ENCODE results near the gene ATG4D. TPM values are rescaled to one million over a fixed set of nuclear protein-coding genes. Genes with fewer than 3 reads are reported as not detected.
"Not testable (repeated sequence)": the region's sequence is repeated elsewhere in the genome, so short reads cannot be mapped to it uniquely, and the experiment has no call there.

Gene ATG4D
- total and polyA plus RNA-seq, 2 of the 4 experiments (the other 2 are of a cell fraction) = 8.2 to 21.8 TPM

GRCh38 chr19:10525636-10526035, 18.1 kb upstream of the ATG4D start:
- H3K27ac ChIP-seq (ENCODE audit: insufficient read depth, low read length) = no peak overlapping the region
- H3K36me3 ChIP-seq (ENCODE audit: control insufficient read depth, insufficient read depth, low read length) = no peaks in the 10 kb centered on the region
- no peak overlapping the region for H3K9ac ChIP-seq (ENCODE audit: low read depth, low read length)
- H3K56ac ChIP-seq (ENCODE audit: extremely low read depth, insufficient read depth, low read length) = no peak overlapping the region
- no peak overlapping the region for H4K8ac ChIP-seq (ENCODE audit: low read depth in 2 of 2, low read length in 2 of 2)
- H3K23ac ChIP-seq (ENCODE audit: low read depth, low read length) = no peak overlapping the region
- ATAC-seq (ENCODE audit: low read depth) = no peak
- in situ Hi-C loops (cut with MboI; ENCODE audit: low sequenced_read_pairs) (no loop called here), intact Hi-C loops (cut with micrococcal nuclease) (no loop called here), dilution Hi-C loops (cut with HindIII; ENCODE audit: low sequenced_read_pairs, unreplicated experiment) (no loop called here)
- no peaks in the 10 kb centered on the region for H4K20me1 ChIP-seq (ENCODE audit: insufficient read depth, low read length)
- no peak overlapping the region for H2BK5ac ChIP-seq (ENCODE audit: low read depth, low read length, poor library complexity, severe bottlenecking)
- H2BK15ac ChIP-seq (ENCODE audit: low read depth, low read length) = no peak overlapping the region
- H2AK9ac ChIP-seq (replicated peaks; ENCODE audit: low read depth, low read length, poor library complexity) = no peak overlapping the region
- H2AK5ac ChIP-seq (ENCODE audit: low read depth, low read length) = no peak overlapping the region
- no peaks in the 10 kb centered on the region for H3K9me1 ChIP-seq (ENCODE audit: insufficient read depth, low read length)
- H2AFZ ChIP-seq (replicated peaks; ENCODE audit: low read length, poor library complexity) = no peak overlapping the region
- TF ChIP-seq RFX5 (IDR thresholded peaks at IDR 0.05; ENCODE audit: low read depth, low read length) = no peak
- no peak for TF ChIP-seq BHLHE40 (IDR thresholded peaks at IDR 0.05; ENCODE audit: low read depth, low read length)
- TF ChIP-seq POLR2A (IDR thresholded peaks at IDR 0.05; ENCODE audit: low read depth, low read length) = no peak
- no peak for TF ChIP-seq NFE2L2 (IDR thresholded peaks at IDR 0.05; ENCODE audit: low read depth, low read length)
- TF ChIP-seq RAD21 (IDR thresholded peaks at IDR 0.05; ENCODE audit: low read length) = no peak
- TF ChIP-seq MAZ (IDR thresholded peaks at IDR 0.05; ENCODE audit: borderline replicate concordance, low read depth, low read length) = no peak
- H2BK20ac ChIP-seq (ENCODE audit: low read depth, low read length) = no peak overlapping the region
- no peak overlapping the region for H3K18ac ChIP-seq (ENCODE audit: low read depth, low read length)
- no peaks in the 10 kb centered on the region for H3K9me3 ChIP-seq (ENCODE audit: control insufficient read depth, insufficient read depth, low read length)
- H4K91ac ChIP-seq (ENCODE audit: insufficient read depth, low read depth, low read length) = no peak overlapping the region
- no peaks in the 10 kb centered on the region for H3K4me1 ChIP-seq (ENCODE audit: control insufficient read depth, insufficient read depth, low read length)
- H3K27me3 ChIP-seq (ENCODE audit: control insufficient read depth, insufficient read depth, low read length) = peaks cover 16% of the 10 kb centered on the region
- CTCF ChIA-PET = interaction anchor here (0.6 to 0.7 kb wide), 2 partner anchors 17 to 40 kb away, joined by 3 to 8 read pairs; partner anchors contain the start of gene KRI1
- no peaks in the 10 kb centered on the region for H3K79me1 ChIP-seq (ENCODE audit: low read depth in 1 of 2, low read length in 2 of 2)
- no TSS peak for BruUV-seq (replicated peaks)
- no peak overlapping the region for H4K5ac ChIP-seq (ENCODE audit: low read depth, low read length)
- H3K4me3 ChIP-seq (ENCODE audit: insufficient read depth, low read depth, low read length) = no peak overlapping the region
- WGBS, 2 experiments (ENCODE audit: extremely low coverage in 2 of 2, insufficient read length in 1 of 2) = no CpG with 5 or more reads among the region's 7 CpGs
- POLR2A ChIA-PET (ENCODE audit: unreplicated experiment) = interaction anchor here (0.6 kb wide), 1 partner anchor 24 kb away, joined by 3 read pairs; no protein-coding TSS in a partner anchor
- H3K4me2 ChIP-seq (ENCODE audit: low read depth, low read length) = no peak overlapping the region
- no peak for DNase-seq
- no peak overlapping the region for H3K4ac ChIP-seq (ENCODE audit: low read depth, low read length)
- H3K14ac ChIP-seq (replicated peaks; ENCODE audit: low read depth, low read length) = no peak overlapping the region
- no peak overlapping the region for H2BK120ac ChIP-seq (ENCODE audit: low read depth, low read length)

- H3K79me1 ChIP-seq (ENCODE audit: low read depth in 1 of 2, low read length in 2 of 2); H4K5ac ChIP-seq (ENCODE audit: low read depth, low read length); H3K9me1 ChIP-seq (ENCODE audit: insufficient read depth, low read length); dilution Hi-C loops (cut with HindIII; ENCODE audit: low sequenced_read_pairs, unreplicated experiment); H3K4me3 ChIP-seq (ENCODE audit: insufficient read depth, low read depth, low read length); H3K4me2 ChIP-seq (ENCODE audit: low read depth, low read length); H3K9ac ChIP-seq (ENCODE audit: low read depth, low read length); H3K4me1 ChIP-seq (ENCODE audit: control insufficient read depth, insufficient read depth, low read length); H3K14ac ChIP-seq (replicated peaks; ENCODE audit: low read depth, low read length); H3K23ac ChIP-seq (ENCODE audit: low read depth, low read length); H3K27ac ChIP-seq (ENCODE audit: insufficient read depth, low read length); in situ Hi-C loops (cut with MboI; ENCODE audit: low sequenced_read_pairs); BruUV-seq (replicated peaks); H3K9me3 ChIP-seq (ENCODE audit: control insufficient read depth, insufficient read depth, low read length); POLR2A ChIA-PET (ENCODE audit: unreplicated experiment); H2AK5ac ChIP-seq (ENCODE audit: low read depth, low read length); H3K18ac ChIP-seq (ENCODE audit: low read depth, low read length); ATAC-seq (ENCODE audit: low read depth); H4K91ac ChIP-seq (ENCODE audit: insufficient read depth, low read depth, low read length); H2BK20ac ChIP-seq (ENCODE audit: low read depth, low read length); H2AK9ac ChIP-seq (replicated peaks; ENCODE audit: low read depth, low read length, poor library complexity); H3K4ac ChIP-seq (ENCODE audit: low read depth, low read length); H2BK120ac ChIP-seq (ENCODE audit: low read depth, low read length); DNase-seq; H4K8ac ChIP-seq (ENCODE audit: low read depth in 2 of 2, low read length in 2 of 2); H3K36me3 ChIP-seq (ENCODE audit: control insufficient read depth, insufficient read depth, low read length); H2AFZ ChIP-seq (replicated peaks; ENCODE audit: low read length, poor library complexity); H4K20me1 ChIP-seq (ENCODE audit: insufficient read depth, low read length); intact Hi-C loops (cut with micrococcal nuclease); H3K56ac ChIP-seq (ENCODE audit: extremely low read depth, insufficient read depth, low read length); H2BK15ac ChIP-seq (ENCODE audit: low read depth, low read length); H2BK5ac ChIP-seq (ENCODE audit: low read depth, low read length, poor library complexity, severe bottlenecking): not testable (repeated sequence)
- 100% methylated on average over 2 of the region's 8 CpGs; no CpG with 5 or more reads in 1 of the 2 experiments for WGBS, 2 experiments (ENCODE audit: extremely low coverage in 2 of 2, insufficient read length in 1 of 2)
- H3K27me3 ChIP-seq (ENCODE audit: control insufficient read depth, insufficient read depth, low read length) = peaks cover 11% of the 10 kb centered on the region
- CTCF ChIA-PET = interaction anchor here (0.7 kb wide), 1 partner anchor 43 kb away, joined by 8 read pairs; no protein-coding TSS in a partner anchor
Measured at GRCh38 chr19:10526887-10527286, 16.8 kb upstream of the ATG4D start.
